ENCODE data around the gene RTCA.
"Not testable (repeated sequence)": the region's sequence is repeated elsewhere in the genome, so short reads cannot be mapped to it uniquely, and the experiment has no call there.

The RTCA gene

GRCh38 chr1:100321100-100321493, 55.1 kb downstream of the RTCA start:
- Histone ChIP-seq H3K9ac (no peak overlapping the region), H3K27ac (no peak overlapping the region)

GRCh38 chr1:100321506-100321905, 55.5 kb downstream of the RTCA start:
- no peak overlapping the region for H3K27ac ChIP-seq
- TF ChIP-seq Cebpa-rat (IDR thresholded peaks at IDR 0.05): no peak
- no peaks in the 10 kb centered on the region for H4K20me1 ChIP-seq
- H3K4me2 ChIP-seq: no peak overlapping the region
- peaks cover 22% of the 10 kb centered on the region for H3K9me3 ChIP-seq
- no peak overlapping the region for H3K4me3 ChIP-seq
- H3K4me1 ChIP-seq: no peaks in the 10 kb centered on the region
- H3K36me3 ChIP-seq: no peaks in the 10 kb centered on the region
- no peak overlapping the region for H3K9ac ChIP-seq
- H3K27me3 ChIP-seq: no peaks in the 10 kb centered on the region

More at GRCh38 chr1:100321100-100321493, 55.1 kb downstream of the RTCA start:
- Histone ChIP-seq H3K4me1 (no peaks in the 10 kb centered on the region), H4K20me1 (no peaks in the 10 kb centered on the region), H3K4me3 (no peak overlapping the region), H3K36me3 (no peaks in the 10 kb centered on the region), H3K9me3 (peaks cover 26% of the 10 kb centered on the region), H3K27me3 (no peaks in the 10 kb centered on the region), H3K4me2 (no peak overlapping the region)
- no peak for TF ChIP-seq Cebpa-rat (IDR thresholded peaks at IDR 0.05)

- Histone ChIP-seq H4K20me1 (no peaks in the 10 kb centered on the region), H3K36me3 (no peaks in the 10 kb centered on the region), H3K4me1 (no peaks in the 10 kb centered on the region), H3K4me3 (no peak overlapping the region), H3K27me3 (no peaks in the 10 kb centered on the region), H3K27ac (no peak overlapping the region), H3K9me3 (peaks cover 17% of the 10 kb centered on the region), H3K9ac (no peak overlapping the region), H3K4me2 (no peak overlapping the region)
- TF ChIP-seq Cebpa-rat (IDR thresholded peaks at IDR 0.05): no peak
Observed at GRCh38 chr1:100322436-100323211, 56.6 kb downstream of the RTCA start.

- Histone ChIP-seq H4K20me1 (no peaks in the 10 kb centered on the region), H3K36me3 (no peaks in the 10 kb centered on the region), H3K4me3 (no peak overlapping the region), H3K4me2 (no peak overlapping the region), H3K4me1 (no peaks in the 10 kb centered on the region), H3K27me3 (no peaks in the 10 kb centered on the region), H3K9me3 (peaks cover 17% of the 10 kb centered on the region), H3K9ac (no peak overlapping the region), H3K27ac (no peak overlapping the region)
- no peak for TF ChIP-seq Cebpa-rat (IDR thresholded peaks at IDR 0.05)
Observed at GRCh38 chr1:100323419-100324106, 57.5 kb downstream of the RTCA start.

GRCh38 chr1:100325415-100326324, 59.7 kb downstream of the RTCA start:
- Histone ChIP-seq H3K4me3 (no peak overlapping the region), H3K4me2 (no peak overlapping the region)
- no peak for TF ChIP-seq Cebpa-rat (IDR thresholded peaks at IDR 0.05)

GRCh38 chr1:100326325-100326670, 60.3 kb downstream of the RTCA start:
- H4K20me1 ChIP-seq, H3K9ac ChIP-seq, H3K27me3 ChIP-seq, H3K27ac ChIP-seq, H3K4me3 ChIP-seq, H3K36me3 ChIP-seq, H3K4me2 ChIP-seq, H3K4me1 ChIP-seq, H3K9me3 ChIP-seq: not testable (repeated sequence)

More at GRCh38 chr1:100325415-100326324, 59.7 kb downstream of the RTCA start:
- Histone ChIP-seq H3K27me3 (no peaks in the 10 kb centered on the region), H4K20me1 (no peaks in the 10 kb centered on the region), H3K9ac (no peak overlapping the region), H3K36me3 (no peaks in the 10 kb centered on the region), H3K27ac (no peak overlapping the region), H3K9me3 (no peaks in the 10 kb centered on the region), H3K4me1 (no peaks in the 10 kb centered on the region)

GRCh38 chr1:100328133-100328532, 62.1 kb downstream of the RTCA start:
- Histone ChIP-seq H3K9ac (no peak overlapping the region), H3K4me1 (no peaks in the 10 kb centered on the region), H3K27ac (no peak overlapping the region), H3K9me3 (no peaks in the 10 kb centered on the region), H4K20me1 (no peaks in the 10 kb centered on the region), H3K4me2 (no peak overlapping the region), H3K36me3 (no peaks in the 10 kb centered on the region), H3K27me3 (no peaks in the 10 kb centered on the region), H3K4me3 (no peak overlapping the region)
- no peak for TF ChIP-seq Cebpa-rat (IDR thresholded peaks at IDR 0.05)

GRCh38 chr1:100331146-100331545, 65.1 kb downstream of the RTCA start:
- not testable (repeated sequence) for H3K27me3 ChIP-seq, H3K36me3 ChIP-seq, H3K9ac ChIP-seq, H3K4me1 ChIP-seq, H3K4me2 ChIP-seq, H3K9me3 ChIP-seq, H3K27ac ChIP-seq, H4K20me1 ChIP-seq, H3K4me3 ChIP-seq

- no peak overlapping the region for H3K4me2 ChIP-seq
- H4K20me1 ChIP-seq: no peaks in the 10 kb centered on the region
- no peaks in the 10 kb centered on the region for H3K27me3 ChIP-seq
- H3K4me3 ChIP-seq: no peak overlapping the region
- H3K9me3 ChIP-seq: no peaks in the 10 kb centered on the region
- H3K27ac ChIP-seq: no peak overlapping the region
- no peaks in the 10 kb centered on the region for H3K36me3 ChIP-seq
- H3K4me1 ChIP-seq: no peaks in the 10 kb centered on the region
- no peak for TF ChIP-seq Cebpa-rat (IDR thresholded peaks at IDR 0.05)
- H3K9ac ChIP-seq: no peak overlapping the region
Observed at GRCh38 chr1:100332331-100332730, 66.3 kb downstream of the RTCA start.

GRCh38 chr1:100335436-100335835, 69.4 kb downstream of the RTCA start:
- Histone ChIP-seq H3K27ac (no peak overlapping the region), H3K36me3 (no peaks in the 10 kb centered on the region), H3K4me3 (no peak overlapping the region), H3K4me2 (no peak overlapping the region), H3K27me3 (no peaks in the 10 kb centered on the region), H3K9me3 (no peaks in the 10 kb centered on the region), H4K20me1 (no peaks in the 10 kb centered on the region), H3K4me1 (no peaks in the 10 kb centered on the region), H3K9ac (no peak overlapping the region)
- no peak for TF ChIP-seq Cebpa-rat (IDR thresholded peaks at IDR 0.05)

GRCh38 chr1:100337878-100338277, 71.9 kb downstream of the RTCA start:
- not testable (repeated sequence) for H3K4me1 ChIP-seq, H3K4me3 ChIP-seq, H4K20me1 ChIP-seq, H3K27me3 ChIP-seq, H3K9me3 ChIP-seq, H3K4me2 ChIP-seq, H3K9ac ChIP-seq, H3K27ac ChIP-seq, H3K36me3 ChIP-seq

GRCh38 chr1:100339735-100340134, 73.7 kb downstream of the RTCA start:
- not testable (repeated sequence) for H3K9ac ChIP-seq, H3K4me1 ChIP-seq, H4K20me1 ChIP-seq, H3K9me3 ChIP-seq, H3K27ac ChIP-seq, H3K4me2 ChIP-seq, H3K4me3 ChIP-seq, H3K36me3 ChIP-seq, H3K27me3 ChIP-seq
